Measurements from ENCODE around the gene SLC25A12. TPM values are rescaled to one million over a fixed set of nuclear protein-coding genes. Genes with fewer than 3 reads are reported as not detected.

The SLC25A12 gene
- total and polyA plus RNA-seq, 2 of the 13 experiments (the other 11 are each of a cell fraction or from before 2014, with no cell fraction given) = 8.1 to 15.9 TPM

- H3K4me1 ChIP-seq (ENCODE audit: insufficient read depth, low read length) = no peaks in the 10 kb centered on the region
- H4K20me1 ChIP-seq (ENCODE audit: insufficient read depth, low read length) = no peaks in the 10 kb centered on the region
- TF ChIP-seq NFE2L2 (IDR thresholded peaks at IDR 0.05; ENCODE audit: low read length) (no peak), CEBPB (IDR thresholded peaks at IDR 0.05; ENCODE audit: borderline replicate concordance, low read depth, low read length) (peak; percentile 43; the same call in 1 of the 2 replicates)
- no peak for ATAC-seq
- BruUV-seq (replicated peaks) = no TSS peak
- no peaks in the 10 kb centered on the region for H3K79me2 ChIP-seq (ENCODE audit: insufficient read depth, low read length)
- no peak overlapping the region for H3K9ac ChIP-seq (ENCODE audit: insufficient read depth, low read depth, low read length)
- H3K4me3 ChIP-seq (replicated peaks in 1 of 3; ENCODE audit: insufficient read depth in 1 of 3, low read depth in 2 of 3, low read length in 3 of 3) = no peak overlapping the region
- no peaks in the 10 kb centered on the region for H3K27me3 ChIP-seq (ENCODE audit: control insufficient read depth in 1 of 2, insufficient read depth in 2 of 2, low read length in 2 of 2)
- in situ Hi-C loops (cut with HindIII; ENCODE audit: extremely low pct_ligation_motif_present, low pct_unique_long_range_greater_than_20kb) = no loop called here
- no peak for FAIRE-seq
- ChIA-PET POLR2A (no interaction called here), CTCF (ENCODE audit: low intra/inter-chr PET ratio, low total read pairs) (no interaction called here)
- H3K36me3 ChIP-seq (replicated peaks in 1 of 2; ENCODE audit: control insufficient read depth in 1 of 2, insufficient read depth in 2 of 2, low read length in 2 of 2) = no peaks in the 10 kb centered on the region; a peak in 2 of 5 replicates
- no peak overlapping the region for H2AFZ ChIP-seq (ENCODE audit: low read length)
- no peaks in the 10 kb centered on the region for H3K9me3 ChIP-seq (ENCODE audit: low read length)
- DNase-seq (ENCODE audit: low spot score) = no peak
- intact Hi-C loops (cut with micrococcal nuclease; ENCODE audit: unreplicated experiment) = no loop called here
- WGBS (ENCODE audit: low lambda C conversion rate) = 95% methylated on average over 1 of the region's 1 CpG
- H3K27ac ChIP-seq (ENCODE audit: extremely low read length, insufficient read depth, low read length) = no peak overlapping the region
- H3K4me2 ChIP-seq (ENCODE audit: low read depth, low read length) = no peak overlapping the region
Observed at GRCh38 chr2:171824086-171824485, 70.0 kb downstream of the SLC25A12 start.

- Histone ChIP-seq H3K27me3 (ENCODE audit: control insufficient read depth in 1 of 2, insufficient read depth in 2 of 2, low read length in 2 of 2) (no peaks in the 10 kb centered on the region), H4K20me1 (ENCODE audit: insufficient read depth, low read length) (no peaks in the 10 kb centered on the region), H3K27ac (ENCODE audit: extremely low read length, insufficient read depth, low read length) (no peak overlapping the region), H3K36me3 (replicated peaks in 1 of 2; ENCODE audit: control insufficient read depth in 1 of 2, insufficient read depth in 2 of 2, low read length in 2 of 2) (no peaks in the 10 kb centered on the region; a peak in 2 of 5 replicates), H3K4me3 (replicated peaks in 1 of 3; ENCODE audit: insufficient read depth in 1 of 3, low read depth in 2 of 3, low read length in 3 of 3) (no peak overlapping the region), H2AFZ (ENCODE audit: low read length) (no peak overlapping the region), H3K4me1 (ENCODE audit: insufficient read depth, low read length) (no peaks in the 10 kb centered on the region), H3K9me3 (ENCODE audit: low read length) (no peaks in the 10 kb centered on the region), H3K79me2 (ENCODE audit: insufficient read depth, low read length) (no peaks in the 10 kb centered on the region), H3K4me2 (ENCODE audit: low read depth, low read length) (no peak overlapping the region), H3K9ac (ENCODE audit: insufficient read depth, low read depth, low read length) (no peak overlapping the region)
- in situ Hi-C loops (cut with HindIII; ENCODE audit: extremely low pct_ligation_motif_present, low pct_unique_long_range_greater_than_20kb) (no loop called here), intact Hi-C loops (cut with micrococcal nuclease; ENCODE audit: unreplicated experiment) (no loop called here)
- no peak for ATAC-seq
- CTCF ChIA-PET (ENCODE audit: low intra/inter-chr PET ratio, low total read pairs) = no interaction called here
- DNase-seq (ENCODE audit: low spot score) = no peak
- WGBS (ENCODE audit: low lambda C conversion rate) = 87% methylated on average over 1 of the region's 1 CpG
- no peak for FAIRE-seq
- POLR2A ChIA-PET = no interaction called here
- BruUV-seq (replicated peaks) = no TSS peak
- TF ChIP-seq ATF7-NPFF (CRISPR knock-in tag; IDR thresholded peaks at IDR 0.05; ENCODE audit: low read depth) = no peak
- TF ChIP-seq DDIT3 (CRISPR knock-in tag; IDR thresholded peaks at IDR 0.05) = no peak
- TF ChIP-seq IKZF4 (CRISPR knock-in tag; IDR thresholded peaks at IDR 0.05; ENCODE audit: borderline replicate concordance, low read depth, not compliant biosample characterization) = no peak
- no peak for TF ChIP-seq ZNF564 (CRISPR knock-in tag; IDR thresholded peaks at IDR 0.05)
- TF ChIP-seq DMTF1 (CRISPR knock-in tag; IDR thresholded peaks at IDR 0.05) = no peak
- no peak for TF ChIP-seq PTBP1 (IDR thresholded peaks at IDR 0.05; ENCODE audit: low read depth, low read length, poor library complexity, severe bottlenecking)
- no peak for TF ChIP-seq ZNF776 (CRISPR knock-in tag; IDR thresholded peaks at IDR 0.05)
- no peak for TF ChIP-seq MYC (CRISPR knock-in tag; IDR thresholded peaks at IDR 0.05; ENCODE audit: borderline replicate concordance)
- TF ChIP-seq ZNF781 (CRISPR knock-in tag; IDR thresholded peaks at IDR 0.05; ENCODE audit: borderline replicate concordance, not compliant biosample characterization) = no peak
- TF ChIP-seq ZNF446 (CRISPR knock-in tag; IDR thresholded peaks at IDR 0.05) = no peak
- no peak for TF ChIP-seq ZNF124 (CRISPR knock-in tag; IDR thresholded peaks at IDR 0.05)
- TF ChIP-seq ZNF496 (CRISPR knock-in tag; IDR thresholded peaks at IDR 0.05; ENCODE audit: insufficient replicate concordance) = no peak
Observed at GRCh38 chr2:171822525-171823322, 71.3 kb downstream of the SLC25A12 start.
